Ascending aorta (tissue), 2 donors: Measurements from ENCODE around the gene UPK3BL2. TPM values are rescaled to one million over a fixed set of nuclear protein-coding genes. Genes with fewer than 3 reads are reported as not detected.
"Not testable (repeated sequence)": the region's sequence is repeated elsewhere in the genome, so short reads cannot be mapped to it uniquely, and the experiment has no call there.

Source experiments
- DNase-seq, 2 donors: peaks; one replicate each; pipeline ENCODE4 v3.0.0-alpha.2; 2019; ENCODE audit warnings: low spot score in 2 of 2
- H3K27ac ChIP-seq, 2 donors: fragments of 200-600 bp; sonication (generic); one replicate each; pipeline ENCODE4 v1.5.1; 2016 to 2017; ENCODE audit warnings: mild to moderate bottlenecking in 1 of 2
- H3K27me3 ChIP-seq: fragments of 200-600 bp; sonication (generic); one replicate; pipeline ENCODE4 v1.5.1; 2017
- H3K36me3 ChIP-seq, 2 donors: fragments of 200-600 bp; sonication (generic); one replicate each; pipeline ENCODE4 v1.5.1; 2016
- H3K4me1 ChIP-seq, 2 donors: fragments of 200-600 bp; sonication (generic); one replicate each; pipeline ENCODE4 v1.5.1; 2016 to 2017; ENCODE audit warnings: mild to moderate bottlenecking in 1 of 2
- H3K4me3 ChIP-seq, 2 donors: fragments of 200-600 bp; sonication (generic); one replicate each; pipeline ENCODE4 v1.5.1; 2016 to 2017; ENCODE audit warnings: mild to moderate bottlenecking in 1 of 2
- H3K9me3 ChIP-seq, 2 donors: fragments of 200-600 bp; sonication (generic); one replicate each; pipeline ENCODE4 v1.5.1; 2016
- intact Hi-C: fragments of 100-400 bp; cut with DNase I; formaldehyde crosslinking; loops from one replicate; pipeline ENCODE4 v1.15.1; 2023
- total RNA-seq: library from RNA; depleted of rRNA; stranded (reverse); fragments of >200 nt; gene quantifications from one replicate; pipeline ENCODE4 v1.1.0, GENCODE V29; 2016

The UPK3BL2 gene
- total RNA-seq, 1 donor from 2014 or later, result 43.5 TPM

DNA sequence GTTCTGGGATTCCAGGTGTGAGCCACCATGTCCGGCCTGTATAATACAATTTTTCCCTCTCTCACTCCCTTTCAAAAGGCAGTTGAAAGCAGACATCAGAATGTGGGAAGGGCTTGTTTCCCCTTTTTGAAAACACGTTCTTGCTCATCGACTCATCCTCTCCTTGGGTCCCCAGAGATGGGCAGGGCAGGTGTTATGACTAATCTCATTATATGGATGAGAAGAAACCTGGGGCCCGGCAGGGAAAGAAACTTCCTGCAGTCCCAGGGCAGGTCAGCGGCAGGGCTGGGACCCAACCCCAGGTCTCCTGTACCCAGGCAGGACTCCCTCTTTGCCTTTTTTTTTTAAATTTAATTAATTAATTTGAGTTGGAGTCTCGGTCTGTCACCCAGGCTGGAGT, 2.9 kb upstream of the UPK3BL2 start:
- H3K27me3 ChIP-seq, DNase-seq, H3K4me1 ChIP-seq, H3K4me3 ChIP-seq, H3K36me3 ChIP-seq, intact Hi-C loops, H3K9me3 ChIP-seq, H3K27ac ChIP-seq: not testable (repeated sequence)

DNA sequence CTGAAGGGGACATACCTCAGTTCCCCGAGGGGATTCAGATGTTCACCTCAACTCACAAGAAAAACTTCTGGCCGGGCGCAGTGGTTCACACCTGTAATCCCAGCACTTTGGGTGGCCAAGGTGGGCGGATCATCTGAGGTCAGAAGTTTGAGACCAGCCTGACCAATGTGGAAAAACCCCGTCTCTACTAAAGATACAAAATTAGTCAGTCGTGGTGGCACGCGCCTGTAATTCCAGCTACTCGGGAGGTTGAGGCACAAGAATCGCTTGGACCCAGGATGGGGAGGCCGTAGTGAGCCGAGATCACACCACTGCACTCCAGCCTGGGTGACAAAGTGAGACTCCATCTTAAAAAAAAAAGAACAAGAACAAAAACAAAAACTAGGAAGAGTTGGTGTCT, 1.8 kb upstream of the UPK3BL2 start:
- H3K4me1 ChIP-seq, H3K9me3 ChIP-seq, DNase-seq, H3K36me3 ChIP-seq, H3K4me3 ChIP-seq, H3K27ac ChIP-seq, intact Hi-C loops, H3K27me3 ChIP-seq: not testable (repeated sequence)

DNA sequence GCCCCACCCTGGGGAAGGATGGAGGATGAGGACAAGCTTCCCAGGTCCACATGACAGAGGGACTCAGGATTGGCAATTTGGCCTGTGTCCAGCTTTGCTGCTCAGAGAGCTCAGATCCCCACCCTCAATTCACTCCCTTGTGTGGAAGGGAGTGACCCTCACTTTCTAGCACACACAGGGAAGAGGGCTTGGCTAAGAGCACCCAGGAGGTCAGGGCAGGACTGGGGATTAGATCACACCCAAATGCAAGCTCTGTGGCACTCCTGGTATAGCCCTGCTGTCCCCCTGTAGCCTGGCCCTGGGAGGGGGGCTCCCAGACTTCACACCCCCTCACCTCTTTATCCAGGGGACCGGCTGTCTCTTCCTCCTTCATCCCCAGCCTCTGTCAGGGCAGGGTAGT, 876 bp upstream of the UPK3BL2 start:
- DNase-seq, H3K27me3 ChIP-seq, H3K4me3 ChIP-seq, H3K36me3 ChIP-seq, intact Hi-C loops, H3K9me3 ChIP-seq, H3K27ac ChIP-seq, H3K4me1 ChIP-seq: not testable (repeated sequence)

DNA sequence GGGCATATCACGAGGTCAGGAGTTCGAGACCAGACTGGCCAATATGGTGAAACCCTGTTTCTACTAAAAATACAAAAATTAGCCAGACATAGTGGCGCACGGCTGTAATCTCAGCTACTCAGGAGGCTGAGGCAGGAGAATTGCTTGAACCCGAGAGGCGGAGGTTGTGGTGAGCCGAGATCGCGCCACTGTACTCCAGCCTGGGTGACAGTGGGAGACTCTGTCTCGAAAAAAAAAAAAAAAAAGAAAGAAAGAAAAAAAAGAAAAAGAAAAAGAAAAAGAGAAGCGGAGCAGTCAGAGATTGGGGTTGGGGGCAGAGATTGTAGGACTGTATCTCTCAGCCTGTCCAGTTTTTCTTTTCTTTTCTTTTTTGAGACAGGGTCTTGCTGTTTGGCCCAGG, 725 bp downstream of the UPK3BL2 start:
- H3K27me3 ChIP-seq, intact Hi-C loops, H3K9me3 ChIP-seq, H3K36me3 ChIP-seq, H3K4me1 ChIP-seq, H3K4me3 ChIP-seq, DNase-seq, H3K27ac ChIP-seq: not testable (repeated sequence)

DNA sequence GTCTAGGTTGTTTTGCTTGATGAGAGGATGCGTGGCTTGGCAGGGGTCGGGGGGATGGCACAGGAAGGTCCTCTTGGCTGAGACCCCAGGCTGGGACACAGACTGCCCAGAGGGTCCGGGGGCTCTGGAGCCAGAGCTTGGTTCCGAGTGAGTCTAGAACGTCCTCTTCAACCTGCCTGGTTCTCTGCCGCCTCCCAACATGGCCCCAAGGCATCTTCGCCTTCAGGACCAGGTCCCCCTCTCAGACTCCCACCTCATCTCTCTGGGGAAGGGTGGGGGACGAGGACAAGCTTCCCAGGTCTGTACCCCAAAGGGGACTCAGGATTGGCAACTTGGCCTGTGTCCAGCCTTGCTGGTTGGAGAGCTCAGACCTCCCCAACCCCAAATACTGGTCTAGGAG, 1.4 kb downstream of the UPK3BL2 start:
- H3K4me3 ChIP-seq, H3K4me1 ChIP-seq, H3K27ac ChIP-seq, DNase-seq, H3K27me3 ChIP-seq, intact Hi-C loops, H3K9me3 ChIP-seq, H3K36me3 ChIP-seq: not testable (repeated sequence)

DNA sequence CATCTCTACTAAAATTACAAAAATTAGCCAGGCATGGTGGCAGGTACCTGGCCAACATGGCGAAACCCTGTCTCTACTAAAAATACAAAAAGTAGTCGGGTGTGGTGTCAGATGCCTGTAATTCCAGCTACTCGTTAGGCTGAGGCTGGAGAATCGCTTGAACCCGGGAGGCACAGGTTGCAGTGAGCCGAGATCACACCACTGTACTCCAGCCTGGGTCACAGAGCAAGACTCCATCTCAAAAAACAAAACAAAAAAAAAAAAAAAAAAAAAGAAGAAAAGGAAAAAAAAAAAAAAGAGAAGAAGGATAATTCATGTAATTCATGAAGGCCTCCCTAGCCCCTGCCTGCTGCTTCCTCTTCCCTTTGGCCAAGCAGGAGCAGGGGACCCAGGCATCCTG, 2.9 kb downstream of the UPK3BL2 start:
- intact Hi-C loops, H3K27me3 ChIP-seq, H3K4me3 ChIP-seq, H3K36me3 ChIP-seq, DNase-seq, H3K4me1 ChIP-seq, H3K27ac ChIP-seq, H3K9me3 ChIP-seq: not testable (repeated sequence)

DNA sequence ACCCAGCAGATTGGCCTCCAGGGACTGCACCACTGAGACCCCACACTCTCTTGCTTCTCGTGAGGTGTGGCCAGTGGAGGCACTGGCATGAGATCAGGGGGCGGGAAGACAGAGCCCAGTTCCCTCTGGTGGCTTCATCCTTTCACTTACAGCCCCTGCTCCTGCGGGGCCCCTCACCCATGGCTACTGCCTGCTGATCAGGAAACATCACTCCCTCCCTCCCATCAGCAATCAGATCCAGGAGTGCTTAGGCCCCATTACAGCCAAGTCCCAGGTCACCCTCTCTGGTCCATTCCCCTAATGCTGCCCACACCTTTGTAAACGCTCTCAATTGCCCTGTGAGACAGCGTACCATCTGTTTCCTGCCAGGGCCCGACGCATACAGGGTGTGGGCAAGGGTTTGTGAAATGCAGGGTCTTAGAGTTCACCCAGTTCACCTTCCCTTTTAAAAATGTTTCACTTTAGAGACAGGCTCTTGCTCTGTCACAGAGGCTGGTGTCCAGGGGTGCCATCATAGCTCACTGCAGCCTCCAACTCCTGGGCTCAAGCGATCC, 8.4 kb downstream of the UPK3BL2 start:
- H3K9me3 ChIP-seq, H3K36me3 ChIP-seq, intact Hi-C loops, H3K4me1 ChIP-seq, H3K27ac ChIP-seq, H3K27me3 ChIP-seq, DNase-seq, H3K4me3 ChIP-seq: not testable (repeated sequence)

DNA sequence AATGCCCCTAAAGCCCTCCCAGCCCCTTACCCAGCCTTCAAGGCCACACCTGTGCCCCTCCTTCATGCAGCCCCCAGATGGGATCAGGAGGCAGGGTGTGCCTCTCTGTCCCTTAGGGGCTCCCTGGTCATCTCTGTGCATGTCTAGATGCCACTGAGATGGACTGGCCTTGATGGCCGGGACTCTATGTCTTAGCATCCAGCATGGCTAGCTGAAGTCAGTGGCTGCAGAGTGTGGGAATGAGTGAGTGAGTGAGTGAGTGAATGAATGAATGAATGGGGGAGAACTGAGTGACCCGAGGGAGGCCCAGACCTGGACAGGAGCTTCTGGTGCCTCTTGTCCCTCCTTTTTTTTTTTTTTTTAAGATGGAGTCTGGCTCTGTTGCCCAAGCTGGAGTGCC, 11.4 kb downstream of the UPK3BL2 start:
- intact Hi-C loops, H3K4me1 ChIP-seq, DNase-seq, H3K4me3 ChIP-seq, H3K36me3 ChIP-seq, H3K9me3 ChIP-seq, H3K27ac ChIP-seq, H3K27me3 ChIP-seq: not testable (repeated sequence)

DNA sequence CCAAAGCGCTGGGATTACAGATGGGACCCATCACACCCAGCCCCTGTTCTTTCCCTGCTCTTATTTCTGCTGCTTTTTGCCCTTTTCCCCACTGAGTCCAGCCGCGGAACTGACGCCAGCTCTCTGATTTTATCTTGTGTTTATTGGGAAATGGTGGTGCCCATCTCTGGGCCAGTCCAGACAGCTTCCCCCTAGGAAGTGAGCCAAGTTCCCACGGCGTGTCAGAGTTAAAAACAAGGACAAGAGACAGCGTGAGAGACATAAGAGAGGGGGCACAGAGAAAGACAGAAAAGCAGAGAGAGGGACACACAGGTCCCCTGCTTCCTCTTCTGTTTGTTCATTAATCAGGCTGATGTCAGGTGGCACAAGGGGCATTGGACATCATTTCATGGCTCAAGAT, 11.9 kb downstream of the UPK3BL2 start:
- H3K9me3 ChIP-seq, H3K4me3 ChIP-seq, H3K36me3 ChIP-seq, H3K27me3 ChIP-seq, intact Hi-C loops, DNase-seq, H3K27ac ChIP-seq, H3K4me1 ChIP-seq: not testable (repeated sequence)

DNA sequence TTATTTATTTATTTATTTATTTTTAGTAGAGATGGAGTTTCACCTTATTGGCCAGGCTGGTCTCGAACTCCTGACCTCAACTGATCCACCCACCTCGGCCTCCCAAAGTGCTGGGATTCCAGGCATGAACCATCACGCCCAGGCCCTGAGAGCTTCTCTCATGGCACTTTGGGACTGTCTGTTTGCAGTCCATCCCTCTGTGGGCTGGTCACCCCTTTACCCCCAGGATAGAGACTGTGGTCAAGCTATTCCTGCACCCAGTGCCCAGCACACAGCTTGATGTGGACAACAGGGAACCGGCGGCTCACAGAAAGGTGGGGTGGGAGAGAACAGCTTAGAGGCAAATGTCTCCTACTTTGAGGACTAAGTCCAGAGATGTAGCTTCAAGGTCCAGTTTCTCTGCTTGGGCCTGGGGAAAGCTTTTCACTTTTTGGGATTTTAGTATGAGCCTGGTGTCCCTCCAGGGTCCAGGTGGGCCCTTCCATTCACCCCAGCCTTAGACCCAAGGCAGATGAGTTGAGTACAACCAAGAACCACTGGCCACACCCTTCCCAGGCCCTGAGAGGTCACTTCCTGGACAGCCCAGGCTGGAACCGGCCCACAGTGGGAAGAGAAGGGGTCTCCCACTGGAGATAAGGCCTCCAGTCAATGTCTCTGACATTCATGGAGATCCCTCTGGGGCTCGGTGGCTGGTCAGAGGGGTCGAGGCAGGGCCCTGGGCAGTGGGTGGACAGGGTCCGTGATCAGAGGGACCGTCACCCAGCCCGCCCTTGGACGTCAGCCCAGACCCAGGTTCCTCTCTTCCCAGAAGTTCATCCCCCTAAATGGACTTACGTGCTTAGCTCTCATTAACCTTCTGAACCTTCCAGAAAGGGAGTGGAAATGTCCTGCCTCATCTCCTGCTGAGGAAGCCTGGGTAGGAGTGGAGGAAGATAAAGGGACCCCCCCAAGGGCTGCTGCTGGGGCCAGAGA, 15.4 kb downstream of the UPK3BL2 start:
- intact Hi-C loops, result not testable (repeated sequence)
- peak in 1 of 2 donors; percentile 19 for DNase-seq

DNA sequence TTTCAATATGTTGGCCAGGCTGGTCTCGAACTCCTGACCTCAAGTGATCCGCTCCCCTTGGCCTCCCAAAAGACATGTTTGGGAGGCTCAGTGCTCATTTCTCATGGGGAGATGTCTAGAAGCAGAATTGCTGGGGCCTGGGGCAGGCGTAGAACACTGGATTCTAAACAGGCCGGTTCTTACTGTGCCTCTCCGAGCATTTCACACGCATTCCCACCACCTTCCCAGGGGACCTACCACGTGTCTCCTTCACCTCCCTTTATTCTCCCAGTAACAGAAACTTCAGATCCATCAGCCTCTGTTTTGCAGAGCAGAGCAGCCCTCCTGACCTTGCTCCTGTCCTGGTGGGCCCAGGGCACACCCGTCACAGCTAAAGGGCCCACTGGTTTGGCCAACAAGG, 16.3 kb downstream of the UPK3BL2 start:
- H3K27ac ChIP-seq, H3K36me3 ChIP-seq, H3K9me3 ChIP-seq, DNase-seq, H3K27me3 ChIP-seq, H3K4me3 ChIP-seq, H3K4me1 ChIP-seq, intact Hi-C loops: not testable (repeated sequence)

More for the DNA sequence above, 15.4 kb downstream of the UPK3BL2 start:
- not testable (repeated sequence) for H3K4me3 ChIP-seq, H3K27ac ChIP-seq, H3K36me3 ChIP-seq, H3K27me3 ChIP-seq, H3K4me1 ChIP-seq, H3K9me3 ChIP-seq

DNA sequence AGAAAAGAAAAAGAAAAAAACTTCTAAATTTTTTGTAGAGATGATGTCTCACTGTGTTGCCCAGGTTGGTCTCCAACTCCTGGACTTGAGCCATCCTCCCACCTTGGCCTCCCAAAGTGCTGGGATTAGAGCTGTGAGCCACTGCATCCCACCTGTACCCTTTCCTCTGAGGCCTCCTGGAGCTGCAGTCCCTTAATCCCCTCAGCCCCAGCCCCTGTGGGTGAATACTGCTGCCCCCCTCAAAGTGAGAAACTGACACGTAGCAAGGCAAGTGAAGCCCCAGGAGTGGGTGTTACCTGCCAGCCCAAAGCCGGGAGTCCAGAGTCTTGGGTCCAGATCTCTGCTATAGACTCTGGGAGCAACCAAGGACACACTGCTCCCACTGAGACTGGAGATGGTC, 18.7 kb downstream of the UPK3BL2 start:
- H3K27me3 ChIP-seq, H3K36me3 ChIP-seq, H3K9me3 ChIP-seq, intact Hi-C loops, H3K4me3 ChIP-seq, H3K4me1 ChIP-seq, H3K27ac ChIP-seq: not testable (repeated sequence)
- peak in 1 of 2 donors; percentile 37 for DNase-seq

DNA sequence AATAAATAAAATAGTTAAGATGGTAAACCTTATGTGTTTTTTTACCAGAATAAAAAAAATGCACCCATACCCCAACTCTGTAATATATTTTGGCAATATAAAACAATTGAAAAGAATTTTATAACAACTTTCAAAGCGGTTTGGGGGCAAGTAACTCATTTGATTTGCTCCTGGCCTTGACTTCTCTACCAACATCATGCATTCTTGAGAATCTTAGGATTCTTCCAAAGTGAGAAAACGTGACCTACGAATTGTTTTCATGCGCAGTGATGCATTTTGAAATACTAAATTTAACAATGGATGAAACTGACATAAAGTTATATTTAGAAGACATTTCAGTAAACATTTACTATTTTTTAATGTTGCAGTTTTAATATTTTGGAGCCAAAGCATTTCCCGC, 22.7 kb downstream of the UPK3BL2 start:
- intact Hi-C loops, DNase-seq, H3K4me3 ChIP-seq, H3K9me3 ChIP-seq, H3K36me3 ChIP-seq, H3K27ac ChIP-seq, H3K4me1 ChIP-seq, H3K27me3 ChIP-seq: not testable (repeated sequence)

DNA sequence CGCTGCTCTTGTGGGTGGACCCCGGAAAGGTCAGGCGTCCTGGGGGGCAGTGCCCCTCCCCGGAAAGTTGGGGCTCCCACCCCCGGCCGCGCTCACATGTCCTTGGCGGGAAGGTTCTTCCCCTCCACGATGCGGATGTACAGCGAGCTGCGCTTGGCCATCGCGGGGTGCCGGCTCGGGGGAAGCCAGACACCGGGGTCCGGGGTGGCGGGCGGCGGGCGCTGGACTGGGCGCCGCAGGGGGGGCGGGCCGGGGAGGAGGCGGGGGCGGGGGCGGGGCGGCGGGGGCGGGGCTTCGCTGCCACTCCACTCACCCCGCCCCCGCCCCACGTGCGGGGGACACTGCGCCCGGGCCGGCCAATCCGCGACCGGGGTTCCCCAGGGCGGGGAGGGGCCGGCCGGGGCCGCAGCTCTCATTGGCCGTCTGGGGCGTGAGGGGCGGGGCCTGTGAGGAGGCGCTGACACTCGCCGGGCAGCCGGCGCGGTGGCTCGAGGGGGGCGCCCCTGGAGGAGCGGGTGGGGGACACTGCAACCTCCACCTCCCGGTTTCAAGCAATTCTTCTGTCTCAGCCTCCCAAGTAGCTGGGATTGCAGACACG, 25.8 kb downstream of the UPK3BL2 start, which contains the start of gene RASA4B:
Gene RASA4B (minus strand): TSS at position 228 of the 598 bp plus-strand sequence. CDS start 67 bp downstream, at position 161.
- H3K9me3 ChIP-seq, H3K27ac ChIP-seq, H3K27me3 ChIP-seq, intact Hi-C loops, H3K36me3 ChIP-seq, H3K4me1 ChIP-seq: not testable (repeated sequence)
- peak within 1 kb of the TSS in 1 of 2 donors; percentile 50 for H3K4me3 ChIP-seq
- DNase-seq, result peak in 1 of 2 donors; percentile 40
